Ovary (tissue), 9 donors: ENCODE measurements around the gene FRMD4A. TPM values are rescaled to one million over a fixed set of nuclear protein-coding genes. Genes with fewer than 3 reads are reported as not detected.

Source experiments
- DNase-seq, 5 donors: peaks; one replicate each; pipeline ENCODE4 v3.0.0-alpha.2; 2019 to 2020
- H3K27ac ChIP-seq, 2 donors: fragments of 200-600 bp; one replicate each; pipeline versions ENCODE4 v1.5.1 to v1.8.0; 2019 to 2022
- H3K27me3 ChIP-seq: fragments of 200-600 bp; one replicate; pipeline ENCODE4 v1.8.0; 2022
- H3K36me3 ChIP-seq: fragments of 200-600 bp; sonication (generic); one replicate; pipeline ENCODE4 v1.5.1; 2019
- H3K4me1 ChIP-seq: one replicate; pipeline ENCODE4 v1.8.1; 2013; ENCODE audit warnings: mild to moderate bottlenecking, moderate library complexity; ENCODE audit not compliant: insufficient read depth
- H3K4me3 ChIP-seq: fragments of 200-600 bp; sonication (generic); one replicate; pipeline ENCODE4 v1.5.1; 2017
- H3K9me3 ChIP-seq, 2 donors: fragments of 200-600 bp in 1 of 2; sonication (generic) in 1 of 2; one replicate each; pipeline versions ENCODE4 v1.5.1 to v1.8.1; 2013 to 2019; ENCODE audit warnings: mild to moderate bottlenecking in 1 of 2, moderate library complexity in 1 of 2
- EP300 ChIP-seq: sonication (generic); formaldehyde crosslinking; IDR thresholded peaks from one replicate; pipeline ENCODE4 v1.6.1; 2017; ENCODE audit warnings: antibody characterized with exemption
- POLR2A ChIP-seq: fragments of 450-650 bp; IDR thresholded peaks from one replicate; pipeline ENCODE4 v1.6.1; 2017; ENCODE audit warnings: antibody characterized with exemption, mild to moderate bottlenecking, moderate library complexity
- WGBS, 3 donors: extraction: QIAGEN DNeasy Blood & Tissue Kit in 1 of 3; methylation state at CpG; one replicate each; pipeline versions ENCODE4 v1.1.5 to v1.1.7; 2013 to 2017; 5-methylcytosine and 5-hydroxymethylcytosine counted together
- intact Hi-C, 4 donors: fragments of 100-400 bp; cut with DNase I; formaldehyde crosslinking; loops; one replicate each; pipeline versions ENCODE4 v1.11.0 to v1.15.1; 2022 to 2023
- polyA plus RNA-seq, 2 donors: library from polyadenylated mRNA; stranded (reverse); fragments of 200-250 nt in 1 of 2; fragments of 350-450 nt in 1 of 2; fragmentation: Illumina TruSeq in 1 of 2; extraction: RNeasy Lipid Tissue Mini Kit (QIAGEN cat#74804) in 1 of 2; gene quantifications; one replicate each; pipeline ENCODE4 v1.2.3, GENCODE V29; 2013 to 2014
- total RNA-seq, 7 donors: library from RNA; depleted of rRNA in 2 of 7; stranded (reverse); fragments of >200 nt in 2 of 7; fragmentation: NEBNext Ultra II Directional in 3 of 7; extraction: Animal tissue kit (Norgen Biotek cat#: 25700) in 3 of 7; gene quantifications; one replicate each; pipeline versions ENCODE4 v1.1.0 to v1.2.4, GENCODE V29; 2016 to 2023
- TF ChIP-seq, protein P1 (sequence below), 3 donors: fragments of 450-650 bp in 2 of 3; fragments of 200-600 bp in 1 of 3; IDR thresholded peaks; one replicate each; pipeline versions ENCODE4 v1.5.1 to v1.8.0; 2016 to 2022; ENCODE audit warnings: antibody characterized with exemption in 3 of 3, mild to moderate bottlenecking in 1 of 3
- donor health status: DM: no; HTN: no; CAD: no; lungs with moderate emphysema.
- donor health status: DM: no; HTN: no; CAD: no.
- donor health status: Bipolar disorder and iron deficiency.
- donor health status: DM: yes; HTN: yes; CAD: no.
- donor health status: DM: no; HTN: no; CAD: no.
- donor health status: DM: yes; HTN: yes; CAD: no.

Gene FRMD4A
- total and polyA plus RNA-seq, 9 donors, result 5.5 to 24.7 (median 11.3) TPM

DNA sequence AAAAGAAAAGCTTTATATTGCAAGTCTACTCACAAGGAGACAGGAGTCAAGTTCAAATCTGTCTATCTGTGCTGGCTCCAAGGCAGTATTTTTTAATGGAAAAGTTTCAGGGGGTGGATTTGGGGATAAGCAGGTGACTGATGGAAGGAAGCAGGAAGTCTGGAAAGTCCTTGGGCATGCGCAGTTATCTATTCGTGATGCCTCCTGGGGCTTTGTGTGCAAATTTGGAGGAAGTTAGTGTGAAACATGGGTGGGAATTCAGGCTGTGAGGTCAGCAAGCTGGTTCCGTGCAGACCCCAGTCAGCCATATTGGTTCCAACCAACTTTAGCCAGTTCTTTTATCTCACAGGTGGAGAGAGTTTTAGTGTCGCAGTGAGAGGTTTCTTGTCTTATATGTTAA, 140.0 kb downstream of the FRMD4A start:
- Histone ChIP-seq H3K27me3 (no peaks in the 10 kb centered on the region), H3K4me1 (no peaks in the 10 kb centered on the region), H3K4me3 (no peak overlapping the region), H3K36me3 (no peaks in the 10 kb centered on the region), H3K9me3 (no peaks in the 10 kb centered on the region), H3K27ac (no peak overlapping the region)
- WGBS, 3 donors, result 67 to 77% (median 70%) methylated on average over 4 of the region's 4 CpGs
- DNase-seq, result no peak
- intact Hi-C loops, result loop anchor here in 1 of 4 donors (10.0 kb wide), 1 partner anchor 284 kb away; no protein-coding TSS in a partner anchor
- TF ChIP-seq POLR2A (no peak), EP300 (no peak)
- TF ChIP-seq, protein P1, sequence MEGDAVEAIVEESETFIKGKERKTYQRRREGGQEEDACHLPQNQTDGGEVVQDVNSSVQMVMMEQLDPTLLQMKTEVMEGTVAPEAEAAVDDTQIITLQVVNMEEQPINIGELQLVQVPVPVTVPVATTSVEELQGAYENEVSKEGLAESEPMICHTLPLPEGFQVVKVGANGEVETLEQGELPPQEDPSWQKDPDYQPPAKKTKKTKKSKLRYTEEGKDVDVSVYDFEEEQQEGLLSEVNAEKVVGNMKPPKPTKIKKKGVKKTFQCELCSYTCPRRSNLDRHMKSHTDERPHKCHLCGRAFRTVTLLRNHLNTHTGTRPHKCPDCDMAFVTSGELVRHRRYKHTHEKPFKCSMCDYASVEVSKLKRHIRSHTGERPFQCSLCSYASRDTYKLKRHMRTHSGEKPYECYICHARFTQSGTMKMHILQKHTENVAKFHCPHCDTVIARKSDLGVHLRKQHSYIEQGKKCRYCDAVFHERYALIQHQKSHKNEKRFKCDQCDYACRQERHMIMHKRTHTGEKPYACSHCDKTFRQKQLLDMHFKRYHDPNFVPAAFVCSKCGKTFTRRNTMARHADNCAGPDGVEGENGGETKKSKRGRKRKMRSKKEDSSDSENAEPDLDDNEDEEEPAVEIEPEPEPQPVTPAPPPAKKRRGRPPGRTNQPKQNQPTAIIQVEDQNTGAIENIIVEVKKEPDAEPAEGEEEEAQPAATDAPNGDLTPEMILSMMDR (IDR thresholded peaks at IDR 0.05), result no peak

DNA sequence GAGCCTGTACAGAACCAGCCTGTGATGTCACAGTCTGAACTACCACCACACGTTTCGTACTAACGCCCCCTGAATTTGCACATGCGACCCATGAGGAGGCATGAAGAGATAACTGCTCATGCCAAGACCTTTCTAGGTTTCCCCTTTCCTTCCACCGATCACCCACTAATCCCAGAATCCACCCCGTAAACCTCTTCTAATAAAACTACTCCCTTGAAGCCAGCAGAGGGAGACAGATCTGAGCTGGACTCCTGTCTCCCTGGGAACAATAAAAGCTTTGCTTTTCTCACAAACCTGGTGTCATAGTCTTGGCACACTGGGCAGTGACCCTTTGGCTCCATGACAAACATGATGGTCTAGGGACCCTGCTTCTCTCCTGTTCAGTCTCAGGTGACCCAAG, 144.5 kb downstream of the FRMD4A start:
- no peaks in the 10 kb centered on the region for H3K27me3 ChIP-seq
- WGBS, 3 donors, result 83 to 90% (median 85%) methylated on average over 6 of the region's 6 CpGs
- H3K27ac ChIP-seq, result no peak overlapping the region
- no peaks in the 10 kb centered on the region for H3K4me1 ChIP-seq
- no peaks in the 10 kb centered on the region for H3K9me3 ChIP-seq
- TF ChIP-seq EP300 (no peak), POLR2A (no peak)
- TF ChIP-seq, protein P1 (IDR thresholded peaks at IDR 0.05), result no peak
- no peak for DNase-seq
- intact Hi-C loops, result no loop called here
- no peaks in the 10 kb centered on the region for H3K36me3 ChIP-seq
- no peak overlapping the region for H3K4me3 ChIP-seq

DNA sequence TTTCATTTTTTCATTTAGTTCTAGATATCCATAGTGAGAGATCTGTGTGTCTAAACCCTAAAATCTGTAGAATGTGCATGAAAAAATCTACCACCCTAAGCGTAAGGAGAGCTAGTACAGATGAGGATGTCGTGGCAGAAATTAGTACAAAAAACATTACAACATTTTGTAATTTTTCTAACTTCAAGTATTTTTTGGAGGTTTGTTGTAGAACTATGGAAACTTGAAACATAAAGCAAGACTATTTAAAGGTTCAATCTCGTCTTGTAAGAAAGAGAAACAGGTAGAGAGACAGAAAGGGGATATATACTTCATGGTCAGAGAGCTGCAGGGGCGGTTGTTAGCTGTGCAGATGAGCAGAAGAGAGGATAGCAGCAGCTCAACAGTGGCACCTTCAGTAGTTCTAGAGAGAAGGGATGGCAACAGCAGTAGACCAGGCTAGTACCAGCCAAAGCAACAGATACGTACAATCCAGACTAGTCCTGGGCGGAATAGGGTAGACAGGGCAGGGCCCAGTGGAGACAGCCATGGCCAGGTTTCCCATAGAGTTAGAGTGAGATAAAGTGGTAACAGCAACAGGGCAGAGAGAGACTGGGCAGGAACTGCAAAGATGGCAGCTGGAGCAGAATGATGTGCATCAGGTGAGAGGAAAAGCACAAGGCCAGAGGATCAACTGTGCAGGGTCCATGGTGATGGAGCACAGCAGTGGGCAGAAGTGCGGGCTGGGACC, 145.2 kb downstream of the FRMD4A start:
- intact Hi-C loops, result no loop called here
- Histone ChIP-seq H3K4me3 (no peak overlapping the region), H3K36me3 (no peaks in the 10 kb centered on the region), H3K27ac (no peak overlapping the region), H3K4me1 (no peaks in the 10 kb centered on the region), H3K9me3 (no peaks in the 10 kb centered on the region), H3K27me3 (no peaks in the 10 kb centered on the region)
- no peak for DNase-seq
- 69 to 74% (median 72%) methylated on average over 7 of the region's 7 CpGs for WGBS, 3 donors
- TF ChIP-seq, protein P1 (IDR thresholded peaks at IDR 0.05), result no peak
- TF ChIP-seq POLR2A, result no peak
- TF ChIP-seq EP300, result no peak

DNA sequence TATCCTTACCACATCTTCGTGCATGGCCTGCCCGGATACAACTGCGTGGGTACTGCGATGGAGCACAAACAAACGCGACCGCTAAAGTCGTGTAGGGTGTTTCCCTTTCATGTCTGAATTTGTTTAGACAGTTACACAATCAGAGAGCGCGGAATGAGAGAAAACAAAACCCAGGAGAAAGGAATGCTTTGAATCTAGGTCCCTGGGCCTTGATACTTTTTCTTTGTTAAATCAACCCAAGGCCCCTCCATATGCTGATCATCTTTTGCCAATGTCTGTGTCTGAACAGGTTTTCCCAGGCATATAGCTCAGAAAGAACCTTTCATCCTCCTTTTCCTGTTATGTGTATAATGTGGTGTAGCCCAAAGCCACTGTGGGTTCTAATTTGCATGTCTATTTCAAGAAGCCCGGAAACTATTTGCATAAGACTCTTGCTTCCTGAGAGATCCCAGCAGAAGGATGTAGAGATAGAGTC, 145.8 kb downstream of the FRMD4A start:
- Histone ChIP-seq H3K36me3 (no peaks in the 10 kb centered on the region), H3K4me3 (no peak overlapping the region), H3K27ac (no peak overlapping the region), H3K4me1 (no peaks in the 10 kb centered on the region), H3K9me3 (no peaks in the 10 kb centered on the region), H3K27me3 (no peaks in the 10 kb centered on the region)
- intact Hi-C loops, result no loop called here
- TF ChIP-seq POLR2A, result no peak
- no peak for TF ChIP-seq EP300
- TF ChIP-seq, protein P1 (IDR thresholded peaks at IDR 0.05), result no peak
- no peak for DNase-seq
- 88% methylated on average over 11 of the region's 11 CpGs for WGBS, 3 donors
